IMR-90 (cell line): Measurements from ENCODE around the gene OTUB2.

Experiments used
- BHLHE40 ChIP-seq: fragments of 150-350 bp; IDR thresholded peaks from 2 replicates; pipeline ENCODE4 v1.6.1; 2016; ENCODE audit warnings: mild to moderate bottlenecking, low read depth, low read length
- MAZ ChIP-seq: IDR thresholded peaks from 2 replicates; pipeline ENCODE4 v1.6.1; 2012; ENCODE audit warnings: low read depth, mild to moderate bottlenecking, low read length, improper control_type of control experiment, moderate library complexity, borderline replicate concordance
- MXI1 ChIP-seq: IDR thresholded peaks from 2 replicates; pipeline ENCODE4 v1.6.1; 2012; ENCODE audit warnings: low read depth, mild to moderate bottlenecking, low read length, moderate library complexity, borderline replicate concordance
- POLR2A ChIP-seq: IDR thresholded peaks from 2 replicates; pipeline ENCODE4 v1.6.1; 2012; ENCODE audit warnings: mild to moderate bottlenecking, low read depth, low read length
- RFX5 ChIP-seq: IDR thresholded peaks from 2 replicates; pipeline ENCODE4 v1.8.0; 2012; ENCODE audit warnings: low read depth, mild to moderate bottlenecking, low read length, moderate library complexity
- TF ChIP-seq, protein P1 (sequence below): conservative IDR thresholded peaks from 2 replicates; pipeline ENCODE4 v1.5.1; 2012; ENCODE audit warnings: mild to moderate bottlenecking, low read depth, low read length, improper control_type of control experiment
- TF ChIP-seq, protein P2 (sequence below): fragments of 150-350 bp; IDR thresholded peaks from 2 replicates; pipeline ENCODE4 v1.6.1; 2016; ENCODE audit warnings: low read depth, mild to moderate bottlenecking, low read length, moderate library complexity, borderline replicate concordance
- TF ChIP-seq, protein P3 (sequence below): fragments of 150-350 bp; IDR thresholded peaks from 2 replicates; pipeline ENCODE4 v1.6.1; 2017; ENCODE audit warnings: mild to moderate bottlenecking, antibody characterized with exemption, low read length, low read depth

DNA sequence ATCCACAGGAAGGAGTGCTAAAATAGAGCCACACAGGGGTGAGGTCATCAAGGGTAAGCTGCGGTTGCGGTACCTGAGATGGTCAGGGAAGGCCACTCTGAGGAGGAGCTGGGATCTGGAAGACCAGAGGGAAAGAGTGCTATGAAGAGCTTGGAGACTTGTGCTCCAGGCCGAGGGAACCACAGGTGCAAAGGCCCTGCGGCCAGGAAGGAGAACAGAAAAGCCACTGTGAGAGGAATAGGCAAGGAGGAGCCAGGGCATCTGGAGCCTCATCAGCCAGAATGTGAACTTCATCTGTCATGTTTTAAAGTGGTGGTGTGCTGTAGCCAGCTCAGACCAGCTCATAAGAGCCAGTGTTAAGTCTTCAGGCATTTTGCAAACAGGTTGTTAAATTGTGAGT lies 34.5 kb upstream of the OTUB2 start:
- TF ChIP-seq POLR2A (no peak), RFX5 (no peak), MAZ (no peak), BHLHE40 (no peak), MXI1 (no peak)
- TF ChIP-seq, protein P1, sequence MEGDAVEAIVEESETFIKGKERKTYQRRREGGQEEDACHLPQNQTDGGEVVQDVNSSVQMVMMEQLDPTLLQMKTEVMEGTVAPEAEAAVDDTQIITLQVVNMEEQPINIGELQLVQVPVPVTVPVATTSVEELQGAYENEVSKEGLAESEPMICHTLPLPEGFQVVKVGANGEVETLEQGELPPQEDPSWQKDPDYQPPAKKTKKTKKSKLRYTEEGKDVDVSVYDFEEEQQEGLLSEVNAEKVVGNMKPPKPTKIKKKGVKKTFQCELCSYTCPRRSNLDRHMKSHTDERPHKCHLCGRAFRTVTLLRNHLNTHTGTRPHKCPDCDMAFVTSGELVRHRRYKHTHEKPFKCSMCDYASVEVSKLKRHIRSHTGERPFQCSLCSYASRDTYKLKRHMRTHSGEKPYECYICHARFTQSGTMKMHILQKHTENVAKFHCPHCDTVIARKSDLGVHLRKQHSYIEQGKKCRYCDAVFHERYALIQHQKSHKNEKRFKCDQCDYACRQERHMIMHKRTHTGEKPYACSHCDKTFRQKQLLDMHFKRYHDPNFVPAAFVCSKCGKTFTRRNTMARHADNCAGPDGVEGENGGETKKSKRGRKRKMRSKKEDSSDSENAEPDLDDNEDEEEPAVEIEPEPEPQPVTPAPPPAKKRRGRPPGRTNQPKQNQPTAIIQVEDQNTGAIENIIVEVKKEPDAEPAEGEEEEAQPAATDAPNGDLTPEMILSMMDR: no peak
- TF ChIP-seq, protein P2, sequence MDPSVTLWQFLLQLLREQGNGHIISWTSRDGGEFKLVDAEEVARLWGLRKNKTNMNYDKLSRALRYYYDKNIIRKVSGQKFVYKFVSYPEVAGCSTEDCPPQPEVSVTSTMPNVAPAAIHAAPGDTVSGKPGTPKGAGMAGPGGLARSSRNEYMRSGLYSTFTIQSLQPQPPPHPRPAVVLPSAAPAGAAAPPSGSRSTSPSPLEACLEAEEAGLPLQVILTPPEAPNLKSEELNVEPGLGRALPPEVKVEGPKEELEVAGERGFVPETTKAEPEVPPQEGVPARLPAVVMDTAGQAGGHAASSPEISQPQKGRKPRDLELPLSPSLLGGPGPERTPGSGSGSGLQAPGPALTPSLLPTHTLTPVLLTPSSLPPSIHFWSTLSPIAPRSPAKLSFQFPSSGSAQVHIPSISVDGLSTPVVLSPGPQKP: no peak
- TF ChIP-seq, protein P3, sequence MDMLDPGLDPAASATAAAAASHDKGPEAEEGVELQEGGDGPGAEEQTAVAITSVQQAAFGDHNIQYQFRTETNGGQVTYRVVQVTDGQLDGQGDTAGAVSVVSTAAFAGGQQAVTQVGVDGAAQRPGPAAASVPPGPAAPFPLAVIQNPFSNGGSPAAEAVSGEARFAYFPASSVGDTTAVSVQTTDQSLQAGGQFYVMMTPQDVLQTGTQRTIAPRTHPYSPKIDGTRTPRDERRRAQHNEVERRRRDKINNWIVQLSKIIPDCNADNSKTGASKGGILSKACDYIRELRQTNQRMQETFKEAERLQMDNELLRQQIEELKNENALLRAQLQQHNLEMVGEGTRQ: no peak
